ENCODE results near the gene TMED4.

The TMED4 gene

DNA sequence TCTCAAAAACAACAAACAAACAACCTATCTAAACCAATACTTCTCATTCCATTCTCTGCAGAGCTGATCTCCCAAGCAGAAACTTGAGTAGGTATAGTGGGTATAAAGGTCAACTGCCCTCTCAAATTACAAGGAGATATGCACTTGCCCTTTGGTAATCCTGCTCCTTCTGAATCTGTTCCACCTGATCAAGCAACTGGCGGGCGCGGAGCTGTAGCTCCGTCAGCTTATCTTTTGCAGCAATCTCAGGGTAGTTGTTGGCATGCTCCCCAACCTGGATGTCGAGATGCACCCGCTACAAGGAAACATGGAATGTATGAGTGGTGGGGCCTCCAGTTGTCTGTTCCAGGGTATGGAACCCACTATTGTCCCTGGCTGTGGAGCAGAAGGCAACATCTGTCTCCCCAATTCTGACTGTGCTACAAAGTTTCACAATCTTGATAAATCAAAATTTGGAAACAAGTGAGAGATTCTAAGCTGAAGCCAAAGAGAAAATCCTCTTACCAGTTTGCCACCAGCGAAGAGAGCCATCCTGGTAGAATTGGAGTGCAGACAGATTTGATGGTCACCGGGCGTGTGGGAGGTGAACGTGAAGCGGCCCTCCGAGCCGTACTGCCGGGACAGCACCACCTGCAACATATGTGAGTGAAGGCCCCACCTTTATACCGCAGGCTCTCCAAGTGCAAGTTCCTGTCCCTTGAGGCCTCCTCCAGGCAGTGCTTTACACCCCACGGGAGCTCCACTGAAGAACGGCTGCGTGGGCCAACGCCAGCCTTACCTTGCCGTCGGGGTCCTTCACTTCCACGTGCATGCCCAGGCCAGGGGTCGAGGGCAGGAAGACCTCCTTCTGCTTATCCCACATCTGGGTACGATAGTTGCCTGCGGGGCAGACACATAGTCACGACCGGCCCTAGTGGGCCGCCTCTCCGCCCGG, 819 bp downstream of the TMED4 start:
- DNase-seq (ENCODE audit: low read depth) = peak; percentile 21
- TF ChIP-seq, protein P1, sequence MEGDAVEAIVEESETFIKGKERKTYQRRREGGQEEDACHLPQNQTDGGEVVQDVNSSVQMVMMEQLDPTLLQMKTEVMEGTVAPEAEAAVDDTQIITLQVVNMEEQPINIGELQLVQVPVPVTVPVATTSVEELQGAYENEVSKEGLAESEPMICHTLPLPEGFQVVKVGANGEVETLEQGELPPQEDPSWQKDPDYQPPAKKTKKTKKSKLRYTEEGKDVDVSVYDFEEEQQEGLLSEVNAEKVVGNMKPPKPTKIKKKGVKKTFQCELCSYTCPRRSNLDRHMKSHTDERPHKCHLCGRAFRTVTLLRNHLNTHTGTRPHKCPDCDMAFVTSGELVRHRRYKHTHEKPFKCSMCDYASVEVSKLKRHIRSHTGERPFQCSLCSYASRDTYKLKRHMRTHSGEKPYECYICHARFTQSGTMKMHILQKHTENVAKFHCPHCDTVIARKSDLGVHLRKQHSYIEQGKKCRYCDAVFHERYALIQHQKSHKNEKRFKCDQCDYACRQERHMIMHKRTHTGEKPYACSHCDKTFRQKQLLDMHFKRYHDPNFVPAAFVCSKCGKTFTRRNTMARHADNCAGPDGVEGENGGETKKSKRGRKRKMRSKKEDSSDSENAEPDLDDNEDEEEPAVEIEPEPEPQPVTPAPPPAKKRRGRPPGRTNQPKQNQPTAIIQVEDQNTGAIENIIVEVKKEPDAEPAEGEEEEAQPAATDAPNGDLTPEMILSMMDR (IDR thresholded peaks at IDR 0.05; ENCODE audit: control insufficient read depth, extremely low read depth, insufficient read depth) = no peak
- H3K4me3 ChIP-seq (ENCODE audit: low read depth, low read length) = peak overlapping the region; percentile 96

DNA sequence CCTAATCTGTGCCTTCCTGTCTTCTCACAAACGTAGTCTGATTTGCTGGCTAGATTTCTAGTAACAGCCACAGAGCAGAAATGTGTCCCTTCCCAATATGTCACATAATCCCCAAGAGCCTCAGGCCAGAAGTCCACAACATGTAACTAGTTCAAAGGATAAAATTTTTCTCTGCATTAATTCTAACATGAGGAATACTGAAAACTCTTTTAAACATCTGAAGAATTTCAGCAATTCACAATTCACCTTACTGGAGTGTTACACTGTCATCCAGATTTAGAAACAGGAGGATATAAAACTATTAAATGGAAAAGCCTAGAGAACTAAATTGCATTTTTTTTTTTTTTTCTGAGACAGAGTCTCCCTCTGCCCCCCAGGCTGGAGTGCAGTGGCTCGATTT, 5.8 kb downstream of the TMED4 start:
- H3K4me3 ChIP-seq (ENCODE audit: low read depth, low read length) = no peak overlapping the region
- DNase-seq (ENCODE audit: low read depth) = no peak
- TF ChIP-seq, protein P1 (IDR thresholded peaks at IDR 0.05; ENCODE audit: control insufficient read depth, extremely low read depth, insufficient read depth) = no peak

DNA sequence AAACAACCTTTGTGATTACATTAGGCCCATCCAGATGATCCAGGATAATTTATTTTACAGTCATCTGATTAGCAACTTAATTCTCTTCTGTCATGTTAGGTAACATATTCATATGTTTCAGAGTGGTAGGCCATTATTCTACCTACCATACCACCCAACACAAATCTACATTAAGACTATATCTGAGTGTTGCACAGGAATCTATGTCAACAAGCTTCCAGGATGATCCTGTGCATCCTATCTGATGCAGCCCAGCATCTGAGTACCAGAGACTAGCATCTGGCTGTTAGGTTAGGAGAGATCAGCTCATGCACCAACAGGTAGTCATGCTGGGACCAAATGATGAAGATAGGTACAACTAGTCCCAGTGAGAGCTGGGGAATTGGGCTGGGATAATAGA, 7.0 kb downstream of the TMED4 start:
- H3K4me3 ChIP-seq (ENCODE audit: low read depth, low read length) = peak overlapping the region; percentile 89

DNA sequence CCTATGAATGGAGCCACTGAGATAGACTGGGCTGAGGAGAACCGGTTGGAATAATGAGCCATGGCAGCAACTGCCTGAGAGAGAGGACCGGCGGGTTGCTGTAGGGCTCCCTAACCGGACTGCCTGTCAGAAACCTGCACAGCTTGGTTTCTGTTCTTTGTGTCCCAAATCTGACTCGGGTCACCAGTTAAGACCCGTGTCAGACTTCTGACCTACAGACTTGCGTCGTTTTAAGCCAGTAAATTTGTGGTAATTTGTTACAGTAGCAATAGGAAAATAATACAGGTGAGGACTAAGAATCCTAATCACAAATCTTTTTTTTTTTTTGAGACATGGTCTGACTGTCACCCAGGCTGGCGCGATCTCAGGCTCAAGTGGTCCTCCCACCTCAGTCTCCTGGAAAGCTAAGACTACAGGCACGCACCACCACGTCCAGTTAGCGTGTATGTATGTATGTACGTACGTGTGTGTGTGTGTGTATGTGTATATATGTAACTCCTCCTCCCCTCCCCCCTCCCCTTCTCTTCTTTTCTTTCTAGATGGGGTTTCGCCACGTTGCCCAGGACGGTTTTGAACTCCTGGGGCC, 7.7 kb downstream of the TMED4 start:
- DNase-seq (ENCODE audit: low read depth) = no peak
- TF ChIP-seq, protein P1 (IDR thresholded peaks at IDR 0.05; ENCODE audit: control insufficient read depth, extremely low read depth, insufficient read depth) = no peak
- peak overlapping the region; percentile 89 for H3K4me3 ChIP-seq (ENCODE audit: low read depth, low read length)

More for the DNA sequence above, 7.0 kb downstream of the TMED4 start:
- DNase-seq (ENCODE audit: low read depth) = no peak
- TF ChIP-seq, protein P1 (IDR thresholded peaks at IDR 0.05; ENCODE audit: control insufficient read depth, extremely low read depth, insufficient read depth) = no peak

DNA sequence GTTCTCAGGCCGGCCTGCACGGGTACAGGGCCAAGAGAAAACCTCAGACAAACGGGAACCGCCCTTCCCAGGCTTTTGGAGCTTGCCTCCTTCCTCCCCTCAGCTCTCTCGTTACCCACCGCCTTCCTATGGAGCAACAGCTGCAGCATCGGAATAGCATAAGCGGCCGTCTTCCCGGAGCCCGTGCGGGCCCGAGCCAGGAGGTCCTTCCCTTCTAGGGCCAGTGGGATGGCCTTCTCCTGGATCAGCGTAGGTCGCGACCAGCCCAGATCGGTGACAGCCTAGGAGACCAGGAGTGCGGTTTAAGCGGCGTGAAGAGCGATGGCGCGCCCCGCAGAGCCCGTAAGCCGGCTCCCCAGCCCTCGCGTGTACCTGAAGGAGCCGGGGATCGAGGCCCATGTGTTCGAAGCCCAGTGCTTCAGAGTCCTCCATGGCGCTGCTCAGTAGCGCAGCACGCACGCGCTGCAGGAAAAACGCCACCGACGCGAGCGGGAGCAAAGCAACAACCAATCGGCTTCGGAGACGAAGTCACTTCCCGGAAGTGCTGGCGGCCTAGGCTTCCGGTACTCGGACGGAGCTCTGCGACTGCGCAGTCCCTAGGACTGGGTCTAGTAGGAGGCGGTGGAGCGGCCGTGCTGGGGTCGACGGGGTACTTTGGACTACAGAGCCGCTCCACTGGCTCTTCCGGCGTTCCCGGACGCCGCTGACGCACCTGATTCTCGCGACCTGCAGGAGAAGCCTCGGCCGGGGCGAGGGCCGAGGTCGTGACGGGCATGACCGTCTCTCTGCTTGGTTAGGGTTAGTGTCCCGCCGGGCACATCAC, 8.4 kb downstream of the TMED4 start, which contains the start of gene DDX56:
Gene DDX56 (minus strand): TSS at position 445 of the 823 bp plus-strand sequence. CDS start 13 bp downstream, at position 432.
- H3K4me3 ChIP-seq (ENCODE audit: low read depth, low read length) = peak within 1 kb of the TSS; percentile 89
- DNase-seq (ENCODE audit: low read depth) = peak; percentile 84
- TF ChIP-seq, protein P1 (IDR thresholded peaks at IDR 0.05; ENCODE audit: control insufficient read depth, extremely low read depth, insufficient read depth) = no peak

DNA sequence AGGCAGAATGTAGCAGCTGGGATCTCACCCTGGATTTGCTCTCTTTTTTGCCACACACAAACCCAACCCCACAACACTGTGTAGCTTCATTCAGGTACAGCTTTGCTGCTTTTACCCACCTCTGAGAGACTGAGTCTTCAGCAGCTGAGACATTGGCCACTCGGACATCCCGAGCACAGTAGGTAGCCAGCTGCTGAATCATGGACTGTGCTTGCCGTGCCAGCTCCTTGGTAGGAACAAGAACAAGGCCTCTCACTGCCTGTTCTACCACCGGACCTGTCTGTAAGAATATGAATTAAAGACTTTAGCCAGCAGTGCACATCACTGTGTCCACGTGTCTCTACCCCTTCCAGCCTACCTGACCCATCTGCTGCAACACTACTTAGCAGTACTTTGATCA, 9.3 kb downstream of the TMED4 start:
- TF ChIP-seq, protein P1 (IDR thresholded peaks at IDR 0.05; ENCODE audit: control insufficient read depth, extremely low read depth, insufficient read depth) = no peak
- no peak for DNase-seq (ENCODE audit: low read depth)
- H3K4me3 ChIP-seq (ENCODE audit: low read depth, low read length) = peak overlapping the region; percentile 89

Measured in LNCaP clone FGC (cell line).